ENCODE measurements around the gene TMEM165. TPM values are rescaled to one million over a fixed set of nuclear protein-coding genes. Genes with fewer than 3 reads are reported as not detected.

The TMEM165 gene
- total and polyA plus RNA-seq, 9 of the 15 experiments (the other 6 are each of a cell fraction or from before 2014, with no cell fraction given): 21.3 to 145 (median 96.8) TPM

DNA sequence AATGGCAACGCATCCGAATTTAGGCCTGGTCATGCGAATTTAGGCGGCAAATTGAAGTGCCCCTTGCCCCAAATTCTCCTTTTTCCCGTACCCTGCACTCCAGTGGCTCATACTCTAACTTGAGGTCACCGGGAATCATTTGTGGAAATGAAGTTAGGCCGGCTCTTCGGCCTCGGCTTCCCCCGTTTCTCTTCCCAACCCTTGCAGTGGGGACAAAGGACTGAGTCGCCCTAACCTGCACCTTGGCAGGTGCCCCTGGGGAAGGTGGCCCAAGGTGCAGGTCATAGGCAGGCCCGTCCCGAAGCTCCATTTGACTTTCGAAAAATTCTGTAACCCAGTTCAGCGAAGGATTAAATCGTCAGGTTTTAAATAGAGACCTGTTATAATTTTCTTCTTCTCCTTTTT is 48.9 kb upstream of the TMEM165 start (continued):
- TF ChIP-seq ARID3A (IDR thresholded peaks at IDR 0.05; ENCODE audit: borderline replicate concordance, low read depth, low read length) (no peak), UBTF (IDR thresholded peaks at IDR 0.05; ENCODE audit: borderline replicate concordance in 1 of 2, low read depth in 2 of 2, low read length in 2 of 2) (no peak), NR1H2 (CRISPR knock-in tag; IDR thresholded peaks at IDR 0.05) (no peak), ZEB2 (IDR thresholded peaks at IDR 0.05) (no peak), POLR3G (IDR thresholded peaks at IDR 0.05; ENCODE audit: extremely low read depth, insufficient read length, insufficient replicate concordance) (no peak), HDAC8 (tag; IDR thresholded peaks at IDR 0.05) (no peak), DACH1 (IDR thresholded peaks at IDR 0.05; ENCODE audit: partially characterized antibody) (no peak), NR2C2 (CRISPR knock-in tag; IDR thresholded peaks at IDR 0.05) (no peak), NR2C2 (tag; IDR thresholded peaks at IDR 0.05) (0 out of 2 replicates have a peak, but pooled peaks have one; percentile 8), ZNF347 (CRISPR knock-in tag; IDR thresholded peaks at IDR 0.05; ENCODE audit: low read depth) (no peak)
